Choroid plexus epithelial cell (primary cell): ENCODE data around the gene TGFBRAP1.

Experiments
- DNase-seq: peaks from one replicate; pipeline ENCODE4 v3.0.0-alpha.2; 2010; ENCODE audit warnings: low read depth
- H3K4me3 ChIP-seq: 2 replicates; pipeline ENCODE4 v1.5.1; 2011; ENCODE audit warnings: low read depth, mild to moderate bottlenecking, control low read depth, low read length, moderate library complexity
- CTCF ChIP-seq: conservative IDR thresholded peaks from 2 replicates; pipeline ENCODE4 v1.5.1; 2011; ENCODE audit warnings: low read depth, mild to moderate bottlenecking, control low read depth, inconsistent platforms, low read length, moderate library complexity

TGFBRAP1 gene

GRCh38 chr2:105231232-105231619 lies 98.3 kb downstream of the TGFBRAP1 start:
- no peak overlapping the region for H3K4me3 ChIP-seq
- no peak for DNase-seq
- TF ChIP-seq CTCF: no peak

DNA sequence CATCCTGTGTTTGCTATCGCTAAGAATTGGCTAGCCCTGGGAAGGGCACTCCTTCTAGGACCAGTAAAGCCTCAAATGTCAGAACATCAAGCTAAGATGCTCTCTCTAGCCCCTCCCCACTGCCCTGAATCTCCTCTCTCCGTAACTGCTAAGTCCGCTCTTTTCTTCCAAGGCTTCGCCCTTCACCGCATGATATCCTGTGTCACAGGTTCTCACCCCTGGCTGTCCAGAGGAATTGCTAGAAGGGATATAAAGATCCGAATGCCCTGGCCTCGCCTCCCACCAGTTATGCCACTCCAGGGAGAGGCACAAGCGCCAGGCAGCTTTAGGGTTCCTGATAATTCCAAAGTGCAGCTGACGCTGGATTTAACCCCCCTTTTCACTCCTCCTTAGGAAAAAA lies 105.1 kb downstream of the TGFBRAP1 start:
- TF ChIP-seq CTCF: no peak
- DNase-seq: no peak
- H3K4me3 ChIP-seq: no peak overlapping the region

- no peak overlapping the region for H3K4me3 ChIP-seq
- no peak for TF ChIP-seq CTCF
- DNase-seq: no peak
Measured at GRCh38 chr2:105220604-105221003, 108.9 kb downstream of the TGFBRAP1 start.

- no peak for TF ChIP-seq CTCF
- no peak for DNase-seq
- no peak overlapping the region for H3K4me3 ChIP-seq
Measured at GRCh38 chr2:105215586-105216192, 113.8 kb downstream of the TGFBRAP1 start.
